Measurements from ENCODE around the gene THOC1. TPM values are rescaled to one million over a fixed set of nuclear protein-coding genes. Genes with fewer than 3 reads are reported as not detected.

The THOC1 gene
- polyA plus RNA-seq, 3 donors, result 11.8 to 29.2 (median 15.6) TPM

DNA sequence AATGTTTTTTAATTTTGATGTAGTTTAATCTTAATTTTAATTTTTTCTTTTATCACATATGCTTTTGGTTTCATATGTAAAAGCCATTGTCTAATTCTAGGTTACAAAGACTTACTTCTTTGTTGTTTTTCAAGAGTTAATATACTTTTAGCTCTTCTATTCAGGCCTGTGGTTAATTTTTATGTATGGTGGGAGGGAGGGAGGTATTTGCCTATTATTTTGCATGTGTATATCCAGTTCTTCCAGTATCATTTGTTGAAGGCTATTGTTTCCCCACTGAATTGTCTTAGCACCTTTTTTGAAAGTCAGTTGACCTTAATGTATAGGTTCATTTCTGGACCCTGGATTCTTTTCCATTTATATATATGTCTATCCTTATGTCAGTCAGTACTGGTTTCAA, 86.1 kb downstream of the THOC1 start:
- no peak overlapping the region for H3K27ac ChIP-seq (ENCODE audit: low read depth, low read length)

DNA sequence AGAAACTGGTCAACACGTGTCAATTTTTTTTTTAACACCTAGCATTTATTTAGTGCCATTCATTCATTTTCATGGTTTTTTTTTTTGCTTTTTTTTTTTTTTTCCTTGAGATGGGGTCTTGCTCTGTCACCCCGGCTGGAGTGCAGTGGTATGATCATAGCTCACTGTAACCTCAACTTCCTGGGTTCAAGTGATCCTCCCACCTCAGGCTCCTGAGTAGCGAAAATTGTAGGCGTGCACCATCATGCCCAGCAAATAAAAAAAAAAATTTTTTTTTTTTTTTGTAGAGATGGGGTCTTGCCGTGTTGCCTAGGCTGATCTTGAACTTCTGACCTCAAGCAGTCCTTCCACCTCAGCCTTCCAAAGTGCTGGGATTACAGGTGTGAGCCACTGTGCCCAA, 88.3 kb downstream of the THOC1 start:
- no peak overlapping the region for H3K27ac ChIP-seq (ENCODE audit: low read depth, low read length)
- 89 to 91% (median 90%) methylated on average over 5 of the region's 5 CpGs for WGBS, 3 donors

DNA sequence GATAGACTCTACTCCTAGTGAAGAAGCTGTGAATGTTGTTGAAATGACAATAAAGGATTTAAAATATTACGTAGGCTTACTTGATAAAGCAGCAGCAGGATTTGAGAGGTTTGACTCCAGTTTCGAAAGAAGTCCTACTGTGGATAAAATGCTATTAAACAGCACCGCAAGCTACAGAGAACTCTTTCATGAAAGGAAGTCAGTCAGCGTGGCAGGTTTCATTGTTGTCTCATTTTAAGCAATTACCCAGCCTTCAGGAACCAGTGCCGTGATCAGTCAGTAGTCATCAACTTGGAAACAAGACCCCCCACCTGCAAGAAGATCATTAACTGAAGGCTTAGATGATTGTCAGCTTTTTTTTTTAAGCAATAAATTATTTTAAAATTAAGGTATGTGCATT, 95.5 kb downstream of the THOC1 start:
- WGBS, 3 donors, result 86 to 93% (median 90%) methylated on average over 5 of the region's 5 CpGs
- H3K27ac ChIP-seq (ENCODE audit: low read depth, low read length), result no peak overlapping the region

Other genes with a start within 250 kb of the THOC1 start
- under 1 TPM in 2 of 3 donors, not detected in 1; 0.15 to 0.26 TPM for gene TUBB8B, start 218.4 kb downstream of the THOC1 start, polyA plus RNA-seq
- gene USP14, start 109.5 kb downstream of the THOC1 start, polyA plus RNA-seq, result 10 to 100 TPM in 2 of 3 donors, 1 to 10 TPM in 1; 9.1 to 27.8 (median 17.7) TPM
- gene COLEC12, start 232.7 kb upstream of the THOC1 start, polyA plus RNA-seq, result 10 to 100 TPM in 1 of 3 donors, 1 to 10 TPM in 2; 5.2 to 10.8 (median 9.5) TPM

Measured in adipose tissue (tissue), 3 donors.